Astrocyte of the hippocampus (primary cell): ENCODE measurements around the gene TAF7L.
A peak's percentile ranks its signal among the peaks of the same experiment; 100 is the strongest.

Experiments
- DNase-seq: peaks from one replicate; pipeline ENCODE4 v3.0.0; 2011; ENCODE audit warnings: low read depth, low spot score

The TAF7L gene

GRCh38 chrX:101220662-101221260, 70.4 kb downstream of the TAF7L start:
- DNase-seq: no peak

GRCh38 chrX:101219864-101220346, 71.2 kb downstream of the TAF7L start:
- DNase-seq: peak; percentile 58

- peak; percentile 43 for DNase-seq
These were observed 71.8 kb downstream of the TAF7L start, which contains the start of gene DRP2 for GRCh38 chrX:101219116-101219863. TSS of gene DRP2 (plus strand) at chrX:101219786. CDS start at chrX:101231648, 11,862 bp downstream.
